ENCODE measurements around the gene SP9.
"Not testable (repeated sequence)": the region's sequence is repeated elsewhere in the genome, so short reads cannot be mapped to it uniquely, and the experiment has no call there.

The SP9 gene

GRCh38 chr2:174344716-174345461 is 10.1 kb downstream of the SP9 start:
- no peak for DNase-seq

- DNase-seq = no peak
Measured at GRCh38 chr2:174350018-174350417, 15.3 kb downstream of the SP9 start.

GRCh38 chr2:174350593-174351181 is 15.9 kb downstream of the SP9 start:
- DNase-seq = no peak

GRCh38 chr2:174353004-174353403 is 18.2 kb downstream of the SP9 start:
- no peak for DNase-seq

GRCh38 chr2:174356347-174356746 is 21.6 kb downstream of the SP9 start:
- no peak for DNase-seq

GRCh38 chr2:174359663-174360062 is 24.9 kb downstream of the SP9 start:
- not testable (repeated sequence) for DNase-seq

GRCh38 chr2:174362949-174363348 is 28.2 kb downstream of the SP9 start:
- DNase-seq = no peak

GRCh38 chr2:174363492-174364225 is 28.9 kb downstream of the SP9 start:
- not testable (repeated sequence) for DNase-seq

- DNase-seq = no peak
Measured at GRCh38 chr2:174364628-174365027, 29.9 kb downstream of the SP9 start.

- no peak for DNase-seq
Measured at GRCh38 chr2:174365571-174365970, 30.8 kb downstream of the SP9 start.

GRCh38 chr2:174368691-174369090 is 33.9 kb downstream of the SP9 start:
- no peak for DNase-seq

GRCh38 chr2:174376967-174377366 is 42.2 kb downstream of the SP9 start:
- DNase-seq = no peak

- DNase-seq = no peak
Measured at GRCh38 chr2:174383796-174384195, 49.0 kb downstream of the SP9 start.

GRCh38 chr2:174385201-174385600 is 50.4 kb downstream of the SP9 start:
- no peak for DNase-seq

Measured in nucleus accumbens (tissue), 56 donors.